ENCODE measurements around the gene TNFAIP8. TPM values are rescaled to one million over a fixed set of nuclear protein-coding genes. Genes with fewer than 3 reads are reported as not detected.

The TNFAIP8 gene
- total RNA-seq (10 to 100 TPM in 1 of 7 donors, 1 to 10 TPM in 6; 1.4 to 14.6 (median 4.5) TPM), polyA plus RNA-seq (10 to 100 TPM in 1 of 2 donors, 1 to 10 TPM in 1; 5.0 to 12.0 TPM)
- long read RNA-seq, donor 1, full-length matches to known transcripts: 9 of 10 reads
- long read RNA-seq, donor 1, partial matches to known transcripts: 0 of 10 reads
- long read RNA-seq, donor 1, other reads (novel, unspliced or antisense): 1 of 10 reads
- long read RNA-seq, donor 2, full-length matches to known transcripts: 6 of 6 reads
- long read RNA-seq, donor 2, partial matches to known transcripts: 0 of 6 reads
- long read RNA-seq, donor 2, other reads (novel, unspliced or antisense): 0 of 6 reads
- long read RNA-seq, donor 3, full-length matches to known transcripts: 8 of 8 reads
- long read RNA-seq, donor 3, partial matches to known transcripts: 0 of 8 reads
- long read RNA-seq, donor 3, other reads (novel, unspliced or antisense): 0 of 8 reads

GRCh38 chr5:119355685-119356611 lies at the start of gene TNFAIP8:
Gene TNFAIP8 (plus strand): TSS chr5:119356019. CDS start chr5:119356091, 72 bp downstream.
- intact Hi-C loops (cut with DNase I): no loop called here

GRCh38 chr5:119307170-119307569 lies 48.6 kb upstream of the TNFAIP8 start:
- H3K9me3 ChIP-seq: no peaks in the 10 kb centered on the region
- WGBS, 3 donors: 75 to 79% (median 75%) methylated on average over 3 of the region's 3 CpGs
- TF ChIP-seq EP300 (IDR thresholded peaks at IDR 0.05): no peak
- no peak for TF ChIP-seq CTCF (IDR thresholded peaks at IDR 0.05)
- no peaks in the 10 kb centered on the region for H3K4me1 ChIP-seq (ENCODE audit: insufficient read depth)
- H3K4me3 ChIP-seq: no peak overlapping the region
- H3K27ac ChIP-seq: no peak overlapping the region
- no peaks in the 10 kb centered on the region for H3K36me3 ChIP-seq
- DNase-seq: no peak
- intact Hi-C loops (cut with DNase I): no loop called here
- H3K27me3 ChIP-seq: no peaks in the 10 kb centered on the region

More at GRCh38 chr5:119355685-119356611, at the start of gene TNFAIP8:
- no peaks in the 10 kb centered on the region for H3K36me3 ChIP-seq
- H3K4me3 ChIP-seq: peak within 1 kb of the TSS; percentile 66
- WGBS, 3 donors: 1% methylated on average over 60 of the region's 60 CpGs
- TF ChIP-seq CTCF (IDR thresholded peaks at IDR 0.05): no peak
- no peak for TF ChIP-seq POLR2A (IDR thresholded peaks at IDR 0.05)
- TF ChIP-seq EP300 (IDR thresholded peaks at IDR 0.05): no peak
- H3K27me3 ChIP-seq: no peaks in the 10 kb centered on the region
- DNase-seq: peak; percentile 14 to 56 (median 33)
- peak within 1 kb of the TSS in 1 of 2 donors; percentile 35 for H3K27ac ChIP-seq
- H3K9me3 ChIP-seq: no peaks in the 10 kb centered on the region
- peaks cover 2% of the 10 kb centered on the region for H3K4me1 ChIP-seq (ENCODE audit: insufficient read depth)

GRCh38 chr5:119309326-119309725 lies 46.5 kb upstream of the TNFAIP8 start:
- H3K9me3 ChIP-seq: no peaks in the 10 kb centered on the region
- H3K4me3 ChIP-seq: no peak overlapping the region
- 76 to 87% (median 84%) methylated on average over 4 of the region's 4 CpGs for WGBS, 3 donors
- H3K27me3 ChIP-seq: no peaks in the 10 kb centered on the region
- H3K36me3 ChIP-seq: no peaks in the 10 kb centered on the region
- no peak for TF ChIP-seq POLR2A (IDR thresholded peaks at IDR 0.05)
- TF ChIP-seq EP300 (IDR thresholded peaks at IDR 0.05): no peak
- TF ChIP-seq CTCF (IDR thresholded peaks at IDR 0.05): no peak
- H3K27ac ChIP-seq: no peak overlapping the region
- no peak for DNase-seq
- H3K4me1 ChIP-seq (ENCODE audit: insufficient read depth): no peaks in the 10 kb centered on the region
- intact Hi-C loops (cut with DNase I): no loop called here

GRCh38 chr5:119311688-119312087 lies 44.1 kb upstream of the TNFAIP8 start:
- no peaks in the 10 kb centered on the region for H3K9me3 ChIP-seq
- H3K4me3 ChIP-seq: no peak overlapping the region
- TF ChIP-seq POLR2A (IDR thresholded peaks at IDR 0.05) (no peak), EP300 (IDR thresholded peaks at IDR 0.05) (no peak), CTCF (IDR thresholded peaks at IDR 0.05) (no peak)
- WGBS, 3 donors: 79 to 92% (median 90%) methylated on average over 2 of the region's 2 CpGs
- intact Hi-C loops (cut with DNase I): no loop called here
- H3K4me1 ChIP-seq (ENCODE audit: insufficient read depth): no peaks in the 10 kb centered on the region
- H3K36me3 ChIP-seq: no peaks in the 10 kb centered on the region
- no peaks in the 10 kb centered on the region for H3K27me3 ChIP-seq
- no peak overlapping the region for H3K27ac ChIP-seq
- no peak for DNase-seq

All from ovary (tissue), 10 donors.